Mucosa of gallbladder (tissue), 1 donor: ENCODE results near the gene NKPD1. TPM values are rescaled to one million over a fixed set of nuclear protein-coding genes. Genes with fewer than 3 reads are reported as not detected.

Experiments used
- DNase-seq: peaks from one replicate; pipeline ENCODE4 v3.0.0-alpha.2; 2020; ENCODE audit warnings: low spot score
- total RNA-seq: library from RNA; stranded (reverse); gene quantifications from one replicate; pipeline ENCODE4 v1.2.1, GENCODE V29; 2021
- donor health status: DM: no; HTN: no; CAD: no.

NKPD1 gene
- total RNA-seq, 1 donor from 2014 or later, result 0.52 TPM

- peak; percentile 58 for DNase-seq
Measured at GRCh38 chr19:45154064-45154827, 6.5 kb downstream of the NKPD1 start.

GRCh38 chr19:45153339-45154063 lies 7.3 kb downstream of the NKPD1 start:
- peak; percentile 21 for DNase-seq

GRCh38 chr19:45152504-45153338 lies 8.1 kb downstream of the NKPD1 start:
- peak; percentile 60 for DNase-seq

- no peak for DNase-seq
Measured at GRCh38 chr19:45151821-45152503, 8.8 kb downstream of the NKPD1 start.

- no peak for DNase-seq
Measured at GRCh38 chr19:45151320-45151719, 9.5 kb downstream of the NKPD1 start.

- no peak for DNase-seq
Measured at GRCh38 chr19:45150751-45151281, 10.0 kb downstream of the NKPD1 start.

GRCh38 chr19:45150180-45150579 lies 10.6 kb downstream of the NKPD1 start:
- no peak for DNase-seq

DNA sequence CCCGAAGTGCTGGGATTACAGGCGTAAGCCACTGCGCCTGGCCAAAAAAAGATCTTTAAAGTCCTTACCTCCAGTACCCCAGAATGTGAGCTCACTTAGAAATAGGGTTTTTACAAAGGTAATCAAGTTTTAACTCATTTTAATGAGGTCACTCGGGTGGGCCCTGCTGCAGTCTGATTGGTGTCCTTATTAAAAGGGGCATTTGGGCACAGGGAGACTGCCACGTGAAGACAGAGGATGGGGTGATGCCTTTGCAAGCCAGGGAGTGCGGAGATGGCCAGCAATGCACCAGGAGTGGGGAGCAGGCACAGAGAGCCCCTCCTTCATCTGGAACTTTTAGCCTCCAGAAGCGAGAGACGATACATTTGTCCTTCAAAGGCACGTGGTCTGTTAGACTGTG lies 11.7 kb downstream of the NKPD1 start:
- no peak for DNase-seq

- DNase-seq, result no peak
Measured at GRCh38 chr19:45147835-45148676, 12.7 kb downstream of the NKPD1 start.

DNA sequence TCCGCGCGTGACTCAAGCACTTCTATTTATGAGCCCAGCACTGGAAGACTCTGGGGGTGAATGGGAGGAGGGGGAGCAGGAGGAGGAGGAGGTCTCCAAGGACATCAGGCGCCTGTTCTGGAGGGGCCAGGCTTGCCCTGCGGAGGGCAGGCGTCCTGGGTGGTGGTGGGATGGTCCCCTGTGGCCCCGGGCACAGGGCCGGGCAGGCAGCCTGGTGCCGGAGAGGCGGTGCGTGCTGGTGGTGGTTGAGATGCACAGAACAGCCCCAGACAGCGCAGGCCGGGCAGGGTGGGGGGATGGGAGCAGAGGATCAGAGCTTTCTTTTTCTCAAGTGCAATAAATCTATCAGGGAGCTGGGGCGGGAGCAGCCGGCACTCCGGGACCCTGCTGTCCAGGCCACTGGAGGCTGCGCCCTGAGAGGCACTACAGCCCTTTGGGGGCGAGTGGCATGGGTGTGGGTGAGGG lies 14.0 kb downstream of the NKPD1 start:
- DNase-seq, result no peak

DNA sequence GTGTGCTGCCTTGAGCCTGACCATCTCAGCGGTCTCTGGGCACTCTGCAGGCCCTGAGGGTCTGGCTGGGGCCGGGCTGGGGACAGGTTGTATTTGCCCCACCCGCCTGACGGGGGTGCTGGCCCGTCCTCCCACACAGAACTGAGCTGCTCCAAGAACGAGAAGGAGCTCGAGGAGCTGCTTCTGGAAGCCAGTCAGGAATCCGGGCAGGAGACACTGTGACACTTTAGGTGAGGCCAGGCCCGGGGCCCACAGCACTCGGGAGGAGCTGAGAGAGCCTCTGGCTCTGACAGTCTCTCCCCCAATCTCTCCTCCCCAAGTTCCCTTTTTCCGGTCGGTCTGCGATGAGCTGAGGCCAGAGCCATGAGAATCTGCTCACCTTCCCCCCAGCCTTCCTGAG lies 14.5 kb downstream of the NKPD1 start:
- no peak for DNase-seq

DNA sequence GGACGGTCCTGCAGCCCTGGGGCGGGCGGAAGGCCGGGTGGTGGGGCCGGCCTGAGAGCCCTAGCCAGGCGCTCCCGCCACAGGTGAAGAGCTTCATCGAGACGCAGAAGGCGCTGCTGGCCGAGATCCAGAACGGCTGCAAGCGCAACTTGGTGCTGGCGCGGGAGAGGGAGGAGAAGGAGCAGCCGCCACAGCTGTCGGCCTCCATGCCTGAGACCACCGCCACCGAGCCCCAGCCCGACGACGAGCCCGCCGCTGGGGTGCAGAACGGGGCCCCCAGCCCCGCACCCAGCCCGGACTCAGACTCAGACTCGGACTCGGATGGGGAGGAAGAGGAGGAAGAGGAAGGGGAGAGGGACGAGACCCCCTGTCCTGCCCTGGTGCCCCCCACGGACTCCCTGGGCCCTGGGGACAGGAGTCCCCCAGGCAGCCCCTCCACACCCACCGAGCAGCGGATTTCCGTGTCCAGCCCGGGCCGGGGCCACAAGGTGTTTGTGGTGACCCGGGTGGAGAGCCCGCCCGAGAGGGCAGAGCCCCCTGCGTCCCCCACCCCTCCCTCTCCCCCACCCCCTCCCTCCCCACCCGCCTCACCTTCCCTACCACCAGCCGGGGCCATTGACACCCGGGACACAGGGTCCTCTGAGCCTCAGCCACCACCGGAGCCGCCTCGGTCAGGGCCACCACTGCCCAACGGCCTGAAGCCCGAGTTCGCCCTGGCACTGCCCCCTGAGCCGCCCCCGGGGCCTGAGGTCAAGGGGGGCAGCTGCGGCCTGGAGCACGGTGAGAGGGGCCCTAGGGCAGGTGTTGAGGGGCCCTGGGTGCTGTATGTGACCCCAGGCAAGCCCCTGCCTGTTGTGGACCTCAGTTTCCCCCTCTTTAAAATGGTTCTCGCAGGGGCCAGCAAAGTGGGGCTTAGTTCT lies 15.3 kb downstream of the NKPD1 start:
- no peak for DNase-seq

GRCh38 chr19:45144431-45145269 lies 16.1 kb downstream of the NKPD1 start:
- DNase-seq, result no peak

GRCh38 chr19:45142726-45143110 lies 18.1 kb downstream of the NKPD1 start:
- DNase-seq, result no peak

- DNase-seq, result no peak
Measured at GRCh38 chr19:45142016-45142725, 18.6 kb downstream of the NKPD1 start.

DNA sequence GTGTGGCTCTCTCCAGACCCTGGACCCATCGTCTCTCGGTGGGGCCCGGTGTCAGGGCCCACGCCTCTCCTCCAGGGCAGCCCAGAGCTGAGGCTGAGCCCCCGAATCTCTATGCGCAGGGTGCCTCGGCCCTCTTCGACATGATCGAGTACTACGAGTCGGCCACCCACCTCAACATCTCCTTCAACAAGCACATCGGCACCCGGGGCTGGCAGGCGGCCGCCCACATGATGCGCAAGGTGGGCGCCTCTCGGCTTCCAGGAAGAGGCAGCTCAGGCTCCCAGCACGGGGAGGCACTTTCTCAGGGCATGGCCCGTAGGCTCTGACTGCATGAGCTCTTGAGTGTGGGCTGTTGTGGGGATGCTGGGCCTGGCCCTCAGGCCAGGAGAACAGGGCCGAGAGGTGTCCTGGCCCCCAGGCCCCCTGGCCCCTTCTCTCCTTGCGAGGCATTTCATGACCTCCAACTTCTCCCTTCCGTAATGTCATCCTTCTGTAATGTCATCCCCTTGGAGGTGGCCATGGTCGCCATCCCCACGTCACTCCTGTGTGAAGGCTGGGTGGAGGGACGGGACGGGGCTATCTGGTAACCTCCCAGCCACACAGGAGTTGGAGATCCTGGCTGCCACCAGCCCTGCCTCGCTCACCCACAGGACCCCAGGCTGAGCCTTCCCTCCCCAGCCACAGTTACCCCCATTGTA lies 19.4 kb downstream of the NKPD1 start:
- DNase-seq, result no peak

GRCh38 chr19:45140533-45140932 lies 20.2 kb downstream of the NKPD1 start:
- no peak for DNase-seq
